ENCODE results near the gene SLC25A19.

- TF ChIP-seq PAX8 (IDR thresholded peaks at IDR 0.05): no peak
- TF ChIP-seq FOXM1 (IDR thresholded peaks at IDR 0.05; ENCODE audit: low read depth, low read length): no peak
- no peak for TF ChIP-seq YY1 (IDR thresholded peaks at IDR 0.05; ENCODE audit: low read depth, low read length)
- TF ChIP-seq CTCF (IDR thresholded peaks at IDR 0.05 in 2 of 3, conservative IDR thresholded peaks at IDR 0.05 in 1 of 3; ENCODE audit: control insufficient read depth in 2 of 3, extremely low read depth in 1 of 3, insufficient read depth in 1 of 3, low read depth in 3 of 3, low read length in 3 of 3): no peak
Measured at GRCh38 chr17:75252039-75252816, 37.0 kb downstream of the SLC25A19 start.

Data from GM12878 (cell line).